ENCODE results near the gene MAP3K5.

Gene MAP3K5

DNA sequence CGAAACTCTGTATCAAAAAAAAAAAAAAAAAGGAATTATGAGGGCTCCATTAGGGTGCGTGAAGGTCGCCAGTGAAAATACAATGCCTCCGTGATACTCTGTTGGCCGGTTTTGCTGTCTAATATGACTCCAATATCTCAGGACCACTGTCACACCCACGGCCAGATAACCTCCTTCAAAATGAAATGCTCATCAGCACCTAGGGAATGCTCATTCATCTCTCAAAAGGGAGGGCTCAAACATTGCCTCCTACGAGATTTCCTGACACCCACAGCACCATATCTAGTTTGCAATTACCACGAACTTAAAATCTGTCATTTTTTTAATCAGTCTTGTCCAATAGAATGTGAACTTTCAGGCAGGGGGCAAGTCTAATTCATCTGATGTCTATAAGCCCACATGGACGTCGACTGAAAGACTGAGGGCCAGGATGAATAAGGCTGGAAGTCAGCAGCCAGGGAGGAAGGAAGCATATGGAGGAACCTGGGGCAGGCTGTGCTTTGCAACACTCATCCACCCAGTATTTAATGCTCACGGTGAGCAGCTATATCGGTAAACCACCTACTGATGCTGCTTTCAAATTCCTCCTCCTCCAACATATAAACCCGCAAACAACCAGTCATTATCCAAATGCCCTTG is 42.8 kb downstream of the MAP3K5 start:
- no peak for DNase-seq (ENCODE audit: low read depth, low spot score)

- no peak for DNase-seq (ENCODE audit: low read depth, low spot score)
These were observed 44.8 kb downstream of the MAP3K5 start for GRCh38 chr6:136747507-136747906.

GRCh38 chr6:136745300-136745699 is 47.0 kb downstream of the MAP3K5 start:
- no peak for DNase-seq (ENCODE audit: low read depth, low spot score)

DNA sequence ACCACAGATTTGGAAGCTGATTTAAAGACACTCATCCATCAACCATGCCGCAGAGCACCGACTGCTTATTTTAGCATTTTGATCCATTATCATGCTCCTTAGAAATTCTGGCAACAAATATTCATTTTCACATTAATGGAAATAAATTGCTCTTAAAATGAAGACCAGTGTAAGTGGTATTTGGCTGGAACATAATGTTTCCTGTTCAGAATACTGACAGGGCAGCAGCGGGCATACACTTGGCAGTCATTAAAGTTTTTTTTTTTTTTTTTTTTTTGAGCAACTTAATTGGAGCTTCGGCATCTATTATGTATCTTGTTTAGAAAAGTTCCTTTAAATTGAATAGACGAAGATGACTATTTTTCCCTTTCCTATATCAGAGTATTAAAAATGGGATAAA is 47.4 kb downstream of the MAP3K5 start:
- DNase-seq (ENCODE audit: low read depth, low spot score): no peak

DNA sequence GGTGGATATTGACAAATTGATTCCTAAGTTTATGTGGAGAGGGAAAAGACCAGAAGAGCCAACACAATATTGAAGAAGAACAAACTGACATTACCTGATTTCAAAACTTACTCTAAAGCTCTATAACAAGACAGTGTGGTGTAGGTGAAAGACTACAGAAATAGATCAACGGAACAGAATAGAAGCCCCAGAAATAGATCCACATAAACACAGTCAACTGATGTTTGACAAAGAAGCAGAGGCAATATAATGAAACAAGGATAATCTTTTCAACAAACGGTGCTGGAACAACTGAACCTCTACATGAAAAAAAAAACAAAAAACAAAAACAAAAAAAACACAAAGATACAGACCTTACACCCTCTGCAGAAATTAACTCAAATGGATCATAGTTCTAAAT is 50.2 kb downstream of the MAP3K5 start:
- no peak for DNase-seq (ENCODE audit: low read depth, low spot score)

DNA sequence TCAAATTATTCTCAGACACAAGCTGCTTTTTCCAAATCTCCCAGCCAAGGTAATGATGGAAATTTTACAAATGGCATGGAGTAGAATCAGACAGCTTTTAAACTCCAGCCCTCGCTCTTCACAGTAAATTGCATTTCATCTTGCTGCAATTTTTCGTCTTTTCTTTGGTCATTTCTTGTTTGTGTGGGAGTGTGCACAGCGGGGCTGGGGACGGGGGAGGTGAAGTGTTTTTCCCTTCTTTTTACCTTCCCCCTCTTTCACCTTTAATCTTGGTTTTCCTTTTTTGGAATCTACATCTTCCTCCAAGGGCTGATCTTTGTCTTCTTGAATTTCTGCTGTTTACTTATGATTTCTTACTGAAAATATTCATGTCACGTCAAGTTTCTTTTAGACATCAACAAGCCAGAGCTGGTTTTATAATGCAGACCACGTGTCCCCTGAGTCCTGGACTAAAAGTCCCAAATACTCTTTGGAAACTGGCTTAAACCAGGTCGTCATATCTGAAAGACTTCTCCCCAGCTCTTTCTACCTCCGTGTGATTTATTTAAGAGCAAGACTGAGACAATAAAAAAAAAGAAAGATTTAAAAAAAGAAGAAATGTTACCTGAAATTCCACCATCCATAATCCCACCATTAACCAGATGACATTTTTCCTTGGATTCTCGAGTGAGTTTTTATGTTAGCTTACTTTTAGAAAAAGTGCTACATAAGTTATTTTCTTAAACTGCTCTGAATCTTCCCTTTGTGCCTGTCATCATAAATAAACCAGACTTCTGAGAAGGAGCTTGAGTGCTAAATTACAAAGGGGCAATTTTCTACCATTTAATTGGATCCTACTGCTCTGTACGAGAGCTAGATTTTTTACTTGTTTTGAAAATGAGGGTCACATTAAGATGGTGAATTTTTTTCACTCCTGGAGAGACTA is 52.0 kb downstream of the MAP3K5 start:
- DNase-seq (ENCODE audit: low read depth, low spot score): no peak

DNA sequence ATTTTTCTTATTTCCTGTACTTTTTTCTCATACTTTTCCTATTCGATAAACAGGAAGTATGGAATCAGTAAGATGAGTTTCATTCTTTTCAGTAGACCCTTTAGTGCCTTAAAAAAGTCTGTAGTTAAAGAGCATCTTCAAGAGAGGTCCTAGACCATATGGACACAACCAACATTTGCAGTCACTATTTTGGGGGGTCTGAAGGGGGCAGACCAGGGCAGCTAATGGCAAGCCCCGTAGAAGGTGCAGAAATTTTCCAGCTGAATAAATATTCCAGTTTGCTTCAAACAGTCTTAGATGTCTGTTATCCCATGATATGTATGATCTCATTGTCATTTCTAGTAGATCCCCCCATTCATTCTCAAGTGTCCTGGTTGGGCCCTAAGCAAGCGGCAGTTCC is 52.8 kb downstream of the MAP3K5 start:
- no peak for DNase-seq (ENCODE audit: low read depth, low spot score)

- DNase-seq (ENCODE audit: low read depth, low spot score): no peak
These were observed 53.2 kb downstream of the MAP3K5 start for GRCh38 chr6:136739071-136739470.

DNA sequence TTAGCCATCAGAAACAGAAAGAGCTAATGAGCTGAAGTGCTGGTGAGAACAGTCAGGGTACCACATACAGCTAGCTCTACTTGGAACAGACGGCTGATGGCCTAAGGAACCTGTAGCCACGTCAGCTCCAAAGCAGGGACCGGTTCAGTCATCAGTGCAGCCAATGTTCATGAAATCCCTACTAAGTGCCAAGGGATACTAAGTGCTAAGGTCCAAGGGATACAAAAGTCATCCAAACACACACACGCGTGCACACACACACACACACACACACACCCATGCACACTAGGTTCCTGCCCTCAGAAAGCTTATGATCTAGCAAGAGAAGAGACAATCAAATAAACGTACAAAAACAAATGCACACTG is 53.6 kb downstream of the MAP3K5 start:
- DNase-seq (ENCODE audit: low read depth, low spot score): no peak

GRCh38 chr6:136737871-136738691 is 54.2 kb downstream of the MAP3K5 start:
- DNase-seq (ENCODE audit: low read depth, low spot score): no peak

GRCh38 chr6:136737374-136737844 is 54.9 kb downstream of the MAP3K5 start:
- no peak for DNase-seq (ENCODE audit: low read depth, low spot score)

GRCh38 chr6:136736281-136736960 is 55.9 kb downstream of the MAP3K5 start:
- DNase-seq (ENCODE audit: low read depth, low spot score): no peak

- DNase-seq (ENCODE audit: low read depth, low spot score): no peak
These were observed 57.3 kb downstream of the MAP3K5 start for GRCh38 chr6:136734977-136735376.

GRCh38 chr6:136732889-136733288 is 59.4 kb downstream of the MAP3K5 start:
- no peak for DNase-seq (ENCODE audit: low read depth, low spot score)

DNA sequence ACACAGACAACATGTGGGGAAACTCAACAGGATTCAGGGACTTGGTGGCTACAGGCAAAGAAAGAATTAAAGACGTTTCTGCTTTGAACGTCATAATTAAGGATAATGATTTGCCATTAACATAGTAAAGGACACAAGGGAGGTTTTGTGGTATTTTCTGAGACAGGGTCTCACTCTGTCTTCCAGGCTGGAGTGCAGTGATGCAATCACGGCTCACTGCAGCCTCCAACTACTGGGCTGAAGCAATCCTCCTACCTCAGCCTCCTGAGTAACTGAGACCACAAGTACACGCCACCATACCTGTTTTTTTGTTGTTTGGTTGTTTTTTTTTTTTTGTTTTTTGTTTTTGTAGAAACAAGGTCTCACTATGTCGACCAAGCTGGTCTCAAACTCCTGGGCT is 62.4 kb downstream of the MAP3K5 start:
- DNase-seq (ENCODE audit: low read depth, low spot score): no peak

DNA sequence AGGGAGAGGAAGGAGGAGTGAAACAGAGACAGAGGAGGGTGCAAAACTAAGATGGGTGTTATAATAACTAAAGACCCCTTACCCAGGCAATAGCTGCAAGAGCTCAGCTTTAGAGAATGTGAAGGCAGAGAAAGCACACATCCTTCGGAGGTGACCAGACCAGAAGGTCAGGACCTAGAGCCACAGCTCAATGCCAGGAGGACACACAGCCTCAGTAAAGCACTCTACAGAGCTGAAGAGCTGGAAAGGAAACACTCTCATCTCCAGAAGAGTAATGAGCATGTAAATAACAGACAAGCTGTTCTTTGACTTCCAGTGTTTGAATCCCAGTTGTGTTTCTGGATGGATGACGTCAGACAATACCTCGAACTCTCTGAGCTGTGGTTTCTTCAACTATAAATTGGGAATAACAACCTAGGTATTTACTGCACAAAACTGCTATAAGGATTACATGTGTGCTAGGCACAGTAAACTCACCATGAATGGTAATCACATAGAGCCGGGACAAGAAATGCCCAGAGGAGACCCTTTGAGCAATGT is 63.2 kb downstream of the MAP3K5 start:
- DNase-seq (ENCODE audit: low read depth, low spot score): no peak

- DNase-seq (ENCODE audit: low read depth, low spot score): no peak
These were observed 64.0 kb downstream of the MAP3K5 start for GRCh38 chr6:136728033-136728939.

- DNase-seq (ENCODE audit: low read depth, low spot score): no peak
These were observed 65.3 kb downstream of the MAP3K5 start for GRCh38 chr6:136726837-136727557.

- no peak for DNase-seq (ENCODE audit: low read depth, low spot score)
These were observed 67.2 kb downstream of the MAP3K5 start for GRCh38 chr6:136725124-136725523.

DNA sequence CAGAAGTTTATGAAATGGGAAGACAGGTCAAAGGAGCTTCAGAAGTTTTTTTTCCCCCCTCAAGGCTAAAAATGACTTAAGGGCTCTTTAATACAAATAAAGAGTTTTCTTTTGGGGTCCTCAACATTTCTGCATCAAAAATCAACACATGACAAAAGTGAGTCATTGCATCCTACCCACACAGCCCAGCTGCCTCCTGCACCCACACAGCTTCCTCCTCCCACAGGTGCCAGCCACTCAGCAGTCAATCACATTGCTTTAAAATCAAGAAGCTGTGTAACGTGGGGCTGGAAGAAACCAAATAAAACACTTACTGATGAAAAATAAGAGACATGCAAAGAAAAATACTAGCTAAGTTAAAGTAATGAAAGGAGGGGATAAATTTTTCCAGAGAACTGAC is 68.5 kb downstream of the MAP3K5 start:
- DNase-seq (ENCODE audit: low read depth, low spot score): no peak
